HUES6 (cell line): Measurements from ENCODE around the gene AP1G2.
"Not testable (repeated sequence)": the region's sequence is repeated elsewhere in the genome, so short reads cannot be mapped to it uniquely, and the experiment has no call there.

Source experiments
- H3K27ac ChIP-seq: 2 replicates; pipeline ENCODE4 v1.7.0; 2013; ENCODE audit warnings: low read depth, mild to moderate bottlenecking, low read length, inconsistent platforms
- H3K27me3 ChIP-seq: 2 replicates; pipeline ENCODE4 v1.6.1; 2013; ENCODE audit warnings: low read length; ENCODE audit not compliant: control insufficient read depth, insufficient read depth
- H3K36me3 ChIP-seq: 2 replicates; pipeline ENCODE4 v1.6.1; 2013; ENCODE audit warnings: low read length; ENCODE audit not compliant: control insufficient read depth, insufficient read depth
- H3K4me1 ChIP-seq: 2 replicates; pipeline ENCODE4 v1.6.1; 2013; ENCODE audit warnings: low read length; ENCODE audit not compliant: control insufficient read depth, insufficient read depth
- H3K4me3 ChIP-seq: 2 replicates; pipeline ENCODE4 v1.5.1; 2013; ENCODE audit warnings: low read depth, low read length
- H3K9ac ChIP-seq: one replicate; pipeline ENCODE4 v1.6.1; 2013; ENCODE audit warnings: mild to moderate bottlenecking, low read length
- H3K9me3 ChIP-seq: 2 replicates; pipeline ENCODE4 v1.6.1; 2013; ENCODE audit warnings: low read depth, low read length; ENCODE audit not compliant: control insufficient read depth, insufficient read depth

The AP1G2 gene

GRCh38 chr14:23543403-23543802, 24.2 kb downstream of the AP1G2 start:
- H3K9ac ChIP-seq = no peak overlapping the region
- H3K4me1 ChIP-seq = peaks cover 62% of the 10 kb centered on the region
- peaks cover 11% of the 10 kb centered on the region; the same call in 1 of the 2 replicates for H3K36me3 ChIP-seq
- H3K27ac ChIP-seq = no peak overlapping the region
- no peak overlapping the region for H3K4me3 ChIP-seq
- H3K9me3 ChIP-seq = no peaks in the 10 kb centered on the region
- no peaks in the 10 kb centered on the region for H3K27me3 ChIP-seq

GRCh38 chr14:23542261-23542660, 25.3 kb downstream of the AP1G2 start:
- Histone ChIP-seq H3K36me3 (peaks cover 11% of the 10 kb centered on the region; the same call in 1 of the 2 replicates), H3K4me1 (peaks cover 52% of the 10 kb centered on the region), H3K9ac (no peak overlapping the region), H3K27ac (no peak overlapping the region), H3K9me3 (no peaks in the 10 kb centered on the region), H3K4me3 (no peak overlapping the region), H3K27me3 (no peaks in the 10 kb centered on the region)

- H3K9ac ChIP-seq = no peak overlapping the region
- H3K27ac ChIP-seq = peak overlapping the region; percentile 32; the same call in 1 of the 2 replicates
- H3K4me1 ChIP-seq = peaks cover 39% of the 10 kb centered on the region
- H3K36me3 ChIP-seq = peaks cover 9% of the 10 kb centered on the region; the same call in 1 of the 2 replicates
- H3K27me3 ChIP-seq = no peaks in the 10 kb centered on the region
- H3K4me3 ChIP-seq = no peak overlapping the region
- no peaks in the 10 kb centered on the region for H3K9me3 ChIP-seq
Measured at GRCh38 chr14:23540141-23540469, 27.5 kb downstream of the AP1G2 start.

- Histone ChIP-seq H3K4me3 (peak overlapping the region; percentile 71), H3K36me3 (peaks cover 15% of the 10 kb centered on the region; the same call in 1 of the 2 replicates), H3K27me3 (no peaks in the 10 kb centered on the region), H3K4me1 (peaks cover 32% of the 10 kb centered on the region), H3K9ac (peak overlapping the region; percentile 79), H3K27ac (peak overlapping the region; percentile 94), H3K9me3 (no peaks in the 10 kb centered on the region)
Measured at GRCh38 chr14:23539248-23540140, 28.1 kb downstream of the AP1G2 start.

- peak overlapping the region; percentile 71 for H3K4me3 ChIP-seq
Measured at GRCh38 chr14:23538785-23539184, 28.8 kb downstream of the AP1G2 start.

GRCh38 chr14:23538050-23538718, 29.4 kb downstream of the AP1G2 start:
- no peaks in the 10 kb centered on the region for H3K27me3 ChIP-seq
- H3K36me3 ChIP-seq = peaks cover 26% of the 10 kb centered on the region
- peaks cover 25% of the 10 kb centered on the region for H3K4me1 ChIP-seq
- H3K9ac ChIP-seq = peak overlapping the region; percentile 94
- H3K27ac ChIP-seq = peak overlapping the region; percentile 94
- H3K4me3 ChIP-seq = peak overlapping the region; percentile 71
- no peaks in the 10 kb centered on the region for H3K9me3 ChIP-seq

More at GRCh38 chr14:23538785-23539184, 28.8 kb downstream of the AP1G2 start:
- no peaks in the 10 kb centered on the region for H3K9me3 ChIP-seq
- peaks cover 21% of the 10 kb centered on the region for H3K36me3 ChIP-seq
- peak overlapping the region; percentile 94 for H3K27ac ChIP-seq
- peaks cover 28% of the 10 kb centered on the region for H3K4me1 ChIP-seq
- no peaks in the 10 kb centered on the region for H3K27me3 ChIP-seq
- H3K9ac ChIP-seq = peak overlapping the region; percentile 79

- peaks cover 30% of the 10 kb centered on the region for H3K36me3 ChIP-seq
- no peaks in the 10 kb centered on the region for H3K9me3 ChIP-seq
- H3K9ac ChIP-seq = peak overlapping the region; percentile 94
- H3K4me3 ChIP-seq = peak overlapping the region; percentile 71
- H3K4me1 ChIP-seq = peaks cover 25% of the 10 kb centered on the region
- peak overlapping the region; percentile 94 for H3K27ac ChIP-seq
- no peaks in the 10 kb centered on the region for H3K27me3 ChIP-seq
Measured at GRCh38 chr14:23537351-23538049, 30.1 kb downstream of the AP1G2 start.

GRCh38 chr14:23536906-23537305, 30.7 kb downstream of the AP1G2 start:
- Histone ChIP-seq H3K27ac (peak overlapping the region; percentile 41; the same call in 1 of the 2 replicates), H3K4me3 (peak overlapping the region; percentile 71), H3K9ac (peak overlapping the region; percentile 10)

GRCh38 chr14:23536494-23536893, 31.1 kb downstream of the AP1G2 start:
- Histone ChIP-seq H3K9me3 (no peaks in the 10 kb centered on the region), H3K4me3 (no peak overlapping the region), H3K36me3 (peaks cover 29% of the 10 kb centered on the region), H3K9ac (no peak overlapping the region), H3K27ac (0 out of 2 replicates have a peak overlapping the region, but pooled peaks have one; percentile 41), H3K4me1 (peaks cover 25% of the 10 kb centered on the region), H3K27me3 (no peaks in the 10 kb centered on the region)

More at GRCh38 chr14:23536906-23537305, 30.7 kb downstream of the AP1G2 start:
- peaks cover 25% of the 10 kb centered on the region for H3K4me1 ChIP-seq
- not testable (repeated sequence) for H3K9me3 ChIP-seq, H3K27me3 ChIP-seq
- H3K36me3 ChIP-seq = peaks cover 29% of the 10 kb centered on the region

GRCh38 chr14:23535943-23536342, 31.6 kb downstream of the AP1G2 start:
- no peaks in the 10 kb centered on the region for H3K9me3 ChIP-seq
- H3K36me3 ChIP-seq = peaks cover 29% of the 10 kb centered on the region
- H3K4me1 ChIP-seq = peaks cover 27% of the 10 kb centered on the region
- no peak overlapping the region for H3K4me3 ChIP-seq
- H3K9ac ChIP-seq = no peak overlapping the region
- no peaks in the 10 kb centered on the region for H3K27me3 ChIP-seq
- H3K27ac ChIP-seq = no peak overlapping the region
